ENCODE data around the gene SERPINB10.

DNA sequence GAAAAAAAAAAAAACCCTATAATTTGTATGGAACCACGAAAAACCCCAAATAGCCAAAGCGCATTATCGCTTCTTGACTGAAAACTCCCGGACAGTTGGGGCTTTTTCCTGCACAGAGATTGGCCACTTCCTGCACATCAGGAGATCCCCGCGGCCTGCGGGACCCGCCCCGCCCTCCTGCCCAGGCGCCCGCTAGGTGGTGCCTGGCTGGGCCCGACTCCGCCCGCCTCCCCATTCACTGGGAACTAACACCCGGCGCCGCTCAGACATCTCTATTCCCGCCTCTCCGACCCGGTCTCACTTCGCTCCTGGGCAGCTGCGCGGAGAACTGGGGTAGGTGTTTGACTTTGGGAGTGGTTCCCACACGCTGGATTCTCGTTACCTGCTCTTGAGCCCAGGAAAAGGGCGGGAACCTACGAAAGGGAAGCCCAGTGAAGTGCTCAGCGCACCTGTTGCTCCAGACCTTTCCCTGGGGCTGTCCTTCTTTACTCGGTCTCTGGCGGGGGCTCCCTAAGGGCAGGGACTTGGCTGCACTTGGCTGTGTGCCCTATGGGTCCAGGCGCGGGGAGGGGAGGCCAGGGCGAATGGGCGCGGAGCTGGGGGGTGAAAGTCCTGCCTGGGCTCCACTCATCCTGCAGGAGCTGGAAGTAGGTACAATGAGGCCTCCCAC lies 41.4 kb downstream of the SERPINB10 start, which contains the start of gene HMSD:
- TF ChIP-seq ZFP3 (CRISPR knock-in tag; IDR thresholded peaks at IDR 0.05) (no peak), TCF4 (CRISPR knock-in tag; IDR thresholded peaks at IDR 0.05; ENCODE audit: borderline replicate concordance) (no peak), GLIS3 (CRISPR knock-in tag; IDR thresholded peaks at IDR 0.05) (no peak), BACH2 (CRISPR knock-in tag; IDR thresholded peaks at IDR 0.05; ENCODE audit: borderline replicate concordance) (no peak), ZNF8 (CRISPR knock-in tag; IDR thresholded peaks at IDR 0.05) (no peak), ZNF70 (CRISPR knock-in tag; IDR thresholded peaks at IDR 0.05) (no peak), SNAI2 (CRISPR knock-in tag; IDR thresholded peaks at IDR 0.05) (no peak)
- TF ChIP-seq, protein P1, sequence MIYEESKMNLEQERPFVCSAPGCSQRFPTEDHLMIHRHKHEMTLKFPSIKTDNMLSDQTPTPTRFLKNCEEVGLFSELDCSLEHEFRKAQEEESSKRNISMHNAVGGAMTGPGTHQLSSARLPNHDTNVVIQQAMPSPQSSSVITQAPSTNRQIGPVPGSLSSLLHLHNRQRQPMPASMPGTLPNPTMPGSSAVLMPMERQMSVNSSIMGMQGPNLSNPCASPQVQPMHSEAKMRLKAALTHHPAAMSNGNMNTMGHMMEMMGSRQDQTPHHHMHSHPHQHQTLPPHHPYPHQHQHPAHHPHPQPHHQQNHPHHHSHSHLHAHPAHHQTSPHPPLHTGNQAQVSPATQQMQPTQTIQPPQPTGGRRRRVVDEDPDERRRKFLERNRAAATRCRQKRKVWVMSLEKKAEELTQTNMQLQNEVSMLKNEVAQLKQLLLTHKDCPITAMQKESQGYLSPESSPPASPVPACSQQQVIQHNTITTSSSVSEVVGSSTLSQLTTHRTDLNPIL (CRISPR knock-in tag; IDR thresholded peaks at IDR 0.05; ENCODE audit: low read depth), result no peak
- TF ChIP-seq, protein P2, sequence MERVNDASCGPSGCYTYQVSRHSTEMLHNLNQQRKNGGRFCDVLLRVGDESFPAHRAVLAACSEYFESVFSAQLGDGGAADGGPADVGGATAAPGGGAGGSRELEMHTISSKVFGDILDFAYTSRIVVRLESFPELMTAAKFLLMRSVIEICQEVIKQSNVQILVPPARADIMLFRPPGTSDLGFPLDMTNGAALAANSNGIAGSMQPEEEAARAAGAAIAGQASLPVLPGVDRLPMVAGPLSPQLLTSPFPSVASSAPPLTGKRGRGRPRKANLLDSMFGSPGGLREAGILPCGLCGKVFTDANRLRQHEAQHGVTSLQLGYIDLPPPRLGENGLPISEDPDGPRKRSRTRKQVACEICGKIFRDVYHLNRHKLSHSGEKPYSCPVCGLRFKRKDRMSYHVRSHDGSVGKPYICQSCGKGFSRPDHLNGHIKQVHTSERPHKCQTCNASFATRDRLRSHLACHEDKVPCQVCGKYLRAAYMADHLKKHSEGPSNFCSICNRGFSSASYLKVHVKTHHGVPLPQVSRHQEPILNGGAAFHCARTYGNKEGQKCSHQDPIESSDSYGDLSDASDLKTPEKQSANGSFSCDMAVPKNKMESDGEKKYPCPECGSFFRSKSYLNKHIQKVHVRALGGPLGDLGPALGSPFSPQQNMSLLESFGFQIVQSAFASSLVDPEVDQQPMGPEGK (CRISPR knock-in tag; IDR thresholded peaks at IDR 0.05; ENCODE audit: borderline replicate concordance), result no peak

Measured in SK-N-SH treated with all-trans-retinoic acid at 6 μM for 48 hours (cell line).